SH-SY5Y (cell line): ENCODE results near the gene KLHL22.

Experiments used
- GATA2 ChIP-seq: IDR thresholded peaks from 2 replicates; pipeline ENCODE4 v1.6.1; 2011; ENCODE audit warnings: mild to moderate bottlenecking, low read depth, low read length
- GATA3 ChIP-seq: IDR thresholded peaks from 2 replicates; pipeline ENCODE4 v1.6.1; 2011; ENCODE audit warnings: low read depth, mild to moderate bottlenecking, low read length, moderate library complexity

The KLHL22 gene

GRCh38 chr22:20514658-20515406, 19.2 kb upstream of the KLHL22 start:
- TF ChIP-seq GATA2 (no peak), GATA3 (no peak)

- TF ChIP-seq GATA3 (no peak), GATA2 (no peak)
These were observed 16.1 kb upstream of the KLHL22 start for GRCh38 chr22:20511578-20512229.

- TF ChIP-seq GATA2 (no peak), GATA3 (no peak)
These were observed 15.4 kb upstream of the KLHL22 start for GRCh38 chr22:20510811-20511577.

GRCh38 chr22:20509344-20510047, 13.9 kb upstream of the KLHL22 start:
- no peak for TF ChIP-seq GATA3
- no peak for TF ChIP-seq GATA2

- no peak for TF ChIP-seq GATA2
- no peak for TF ChIP-seq GATA3
These were observed 13.2 kb upstream of the KLHL22 start for GRCh38 chr22:20508815-20509271.

- TF ChIP-seq GATA2 (no peak), GATA3 (no peak)
These were observed 11.9 kb upstream of the KLHL22 start, which contains the start of gene MED15 for GRCh38 chr22:20507253-20508066. TSS of gene MED15 (plus strand) at chr22:20507610. CDS start at chr22:20507679, 69 bp downstream.

- TF ChIP-seq GATA3 = no peak
- no peak for TF ChIP-seq GATA2
These were observed 11.1 kb upstream of the KLHL22 start for GRCh38 chr22:20506543-20507252.

GRCh38 chr22:20503816-20504215, 8.2 kb upstream of the KLHL22 start:
- TF ChIP-seq GATA3 (no peak), GATA2 (no peak)

GRCh38 chr22:20499769-20500168, 4.2 kb upstream of the KLHL22 start:
- no peak for TF ChIP-seq GATA3

- TF ChIP-seq GATA3 (no peak), GATA2 (no peak)
These were observed 3.3 kb upstream of the KLHL22 start for GRCh38 chr22:20498913-20499312.

GRCh38 chr22:20497426-20497825, 1.8 kb upstream of the KLHL22 start:
- TF ChIP-seq GATA2 (no peak), GATA3 (no peak)

- TF ChIP-seq GATA3 (no peak), GATA2 (no peak)
These were observed 476 bp upstream of the KLHL22 start for GRCh38 chr22:20495861-20496681.

GRCh38 chr22:20491346-20491745, 4.2 kb downstream of the KLHL22 start:
- TF ChIP-seq GATA2 = no peak
- no peak for TF ChIP-seq GATA3
